ENCODE data around the gene CSNK1G3.
A peak's percentile ranks its signal among the peaks of the same experiment; 100 is the strongest.

The CSNK1G3 gene

DNA sequence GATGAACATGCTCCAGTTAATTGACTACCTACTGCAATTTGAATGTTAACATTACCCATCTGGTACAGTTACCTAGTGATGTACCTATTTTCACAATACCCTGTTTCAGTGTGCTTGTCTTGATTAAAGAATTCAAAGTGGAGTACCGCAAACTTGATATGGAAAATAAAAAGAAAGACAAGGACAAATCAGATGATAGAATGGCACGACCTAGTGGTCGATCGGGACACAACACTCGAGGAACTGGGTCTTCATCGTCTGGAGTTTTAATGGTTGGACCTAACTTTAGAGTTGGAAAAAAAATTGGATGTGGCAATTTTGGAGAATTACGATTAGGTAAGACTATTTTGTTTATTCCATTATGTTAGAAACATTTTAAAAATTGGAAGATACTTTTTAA is 33.5 kb downstream of the CSNK1G3 start:
- no peak for DNase-seq (ENCODE audit: extremely low spot score)
- TF ChIP-seq, protein P1, sequence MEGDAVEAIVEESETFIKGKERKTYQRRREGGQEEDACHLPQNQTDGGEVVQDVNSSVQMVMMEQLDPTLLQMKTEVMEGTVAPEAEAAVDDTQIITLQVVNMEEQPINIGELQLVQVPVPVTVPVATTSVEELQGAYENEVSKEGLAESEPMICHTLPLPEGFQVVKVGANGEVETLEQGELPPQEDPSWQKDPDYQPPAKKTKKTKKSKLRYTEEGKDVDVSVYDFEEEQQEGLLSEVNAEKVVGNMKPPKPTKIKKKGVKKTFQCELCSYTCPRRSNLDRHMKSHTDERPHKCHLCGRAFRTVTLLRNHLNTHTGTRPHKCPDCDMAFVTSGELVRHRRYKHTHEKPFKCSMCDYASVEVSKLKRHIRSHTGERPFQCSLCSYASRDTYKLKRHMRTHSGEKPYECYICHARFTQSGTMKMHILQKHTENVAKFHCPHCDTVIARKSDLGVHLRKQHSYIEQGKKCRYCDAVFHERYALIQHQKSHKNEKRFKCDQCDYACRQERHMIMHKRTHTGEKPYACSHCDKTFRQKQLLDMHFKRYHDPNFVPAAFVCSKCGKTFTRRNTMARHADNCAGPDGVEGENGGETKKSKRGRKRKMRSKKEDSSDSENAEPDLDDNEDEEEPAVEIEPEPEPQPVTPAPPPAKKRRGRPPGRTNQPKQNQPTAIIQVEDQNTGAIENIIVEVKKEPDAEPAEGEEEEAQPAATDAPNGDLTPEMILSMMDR (IDR thresholded peaks at IDR 0.05; ENCODE audit: control extremely low read depth, extremely low read depth, low read depth, missing control alignments): no peak
- ChIA-PET POLR2A (no interaction called here), CTCF (interaction anchor here (1.5 kb wide), 1 partner anchor 122 kb away, joined by 3 read pairs; the partner anchor contains the start of gene CEP120)

DNA sequence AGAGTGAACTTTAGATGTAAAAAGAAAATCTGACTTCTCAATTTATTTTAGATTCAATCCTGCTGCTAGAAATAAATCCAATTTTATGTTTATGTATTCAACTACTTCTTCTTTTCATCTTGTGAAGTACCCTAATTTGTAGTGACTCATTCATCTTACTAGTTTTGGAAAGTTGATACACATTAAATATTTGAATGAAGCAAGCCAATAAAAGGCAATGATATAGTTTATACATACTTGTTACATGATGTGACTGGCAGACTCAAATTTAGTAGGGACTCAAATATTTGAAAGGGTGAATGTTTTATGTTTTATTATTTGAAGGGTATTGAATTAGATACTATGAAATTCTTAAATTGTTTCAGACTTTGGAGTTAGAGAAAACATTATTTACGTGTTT is 34.7 kb downstream of the CSNK1G3 start:
- DNase-seq (ENCODE audit: extremely low spot score): no peak
- ChIA-PET POLR2A (no interaction called here), CTCF (interaction anchor here (2.1 kb wide), 1 partner anchor 25 kb away, joined by 5 read pairs; no protein-coding TSS in a partner anchor)
- TF ChIP-seq, protein P1 (IDR thresholded peaks at IDR 0.05; ENCODE audit: control extremely low read depth, extremely low read depth, low read depth, missing control alignments): no peak

DNA sequence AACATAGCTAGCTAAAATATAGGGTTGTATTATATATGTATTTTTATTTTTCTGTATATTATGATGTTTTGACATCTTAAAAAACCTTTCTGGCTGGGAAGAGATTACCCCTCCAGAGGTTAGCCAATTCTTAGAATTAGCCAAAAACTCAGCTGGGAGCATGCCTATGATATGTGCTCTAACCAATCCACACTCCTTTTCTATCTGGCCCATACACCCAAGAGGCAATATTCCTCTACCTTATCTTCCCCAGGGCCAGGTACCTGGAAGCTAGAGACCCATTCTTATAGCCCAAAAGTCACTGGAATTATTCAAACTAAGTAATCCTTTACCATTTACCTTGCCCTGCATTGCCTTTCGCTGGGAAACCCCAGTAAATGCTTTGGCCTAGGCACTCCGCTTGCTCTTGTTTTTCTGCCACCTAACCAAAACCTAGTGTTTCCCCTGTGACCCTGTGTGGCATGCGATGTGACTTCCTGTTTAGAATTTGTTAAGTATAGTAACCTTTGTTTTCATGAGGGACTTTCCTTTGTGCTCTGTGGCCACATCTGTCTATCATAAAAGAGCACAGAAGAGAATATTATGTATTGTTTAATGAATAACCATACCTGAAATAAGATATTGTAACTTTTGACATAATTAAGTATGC is 37.4 kb downstream of the CSNK1G3 start:
- CTCF ChIA-PET: interaction anchor here (1.0 to 1.5 kb wide), 3 partner anchors 9 to 61 kb away, joined by 4 to 9 read pairs (median 6); no protein-coding TSS in a partner anchor

DNA sequence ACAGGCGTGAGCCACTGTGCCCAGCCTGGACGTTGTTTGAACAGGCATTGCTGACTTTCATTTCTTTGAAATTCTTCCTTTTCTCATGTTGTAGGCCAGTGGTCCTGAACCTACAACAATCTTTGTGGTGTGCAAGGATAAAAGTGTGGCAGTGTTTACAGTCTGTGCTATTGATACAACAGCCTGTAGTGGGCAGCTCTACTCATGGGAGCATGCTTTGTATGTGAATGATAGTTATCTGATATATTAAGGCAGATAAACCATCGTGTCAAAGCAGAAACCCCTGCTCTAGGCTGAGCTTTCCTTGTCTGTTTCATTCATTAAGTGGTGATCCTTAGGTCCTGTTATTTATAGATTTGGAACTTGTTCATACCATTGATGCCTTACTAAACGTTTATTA is 42.6 kb downstream of the CSNK1G3 start:
- CTCF ChIA-PET: interaction anchor here (0.7 kb wide), 1 partner anchor 11 kb away, joined by 3 read pairs; no protein-coding TSS in a partner anchor

More for the DNA sequence above, 37.4 kb downstream of the CSNK1G3 start:
- DNase-seq (ENCODE audit: extremely low spot score): peak; percentile 29
- TF ChIP-seq, protein P1 (IDR thresholded peaks at IDR 0.05; ENCODE audit: control extremely low read depth, extremely low read depth, low read depth, missing control alignments): no peak
- POLR2A ChIA-PET: interaction anchor here (1.0 kb wide), 1 partner anchor 12 kb away, joined by 3 read pairs; no protein-coding TSS in a partner anchor

DNA sequence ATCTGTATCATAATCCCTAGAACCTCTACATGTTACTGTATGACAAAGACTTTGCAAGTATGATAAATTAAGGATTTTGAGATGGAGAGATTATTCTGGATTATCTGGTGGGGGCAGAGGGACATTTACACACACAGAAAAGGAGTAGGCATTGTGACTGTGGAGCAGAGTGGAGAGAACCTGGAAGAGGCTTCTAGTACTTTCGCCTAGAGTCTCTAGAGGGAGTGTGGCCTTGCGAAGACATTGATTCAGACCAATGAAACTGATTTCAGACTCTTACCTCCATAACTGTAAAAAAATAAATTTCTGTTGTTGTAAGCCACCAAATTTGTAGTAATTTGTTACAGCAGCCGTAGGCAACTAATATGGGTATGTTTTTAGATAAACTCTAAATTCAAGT is 45.9 kb downstream of the CSNK1G3 start:
- ChIA-PET POLR2A (no interaction called here), CTCF (interaction anchor here (1.2 kb wide), 1 partner anchor 31 kb away, joined by 3 read pairs; no protein-coding TSS in a partner anchor)
- TF ChIP-seq, protein P1 (IDR thresholded peaks at IDR 0.05; ENCODE audit: control extremely low read depth, extremely low read depth, low read depth, missing control alignments): no peak
- no peak for DNase-seq (ENCODE audit: extremely low spot score)

More for the DNA sequence above, 42.6 kb downstream of the CSNK1G3 start:
- TF ChIP-seq, protein P1 (IDR thresholded peaks at IDR 0.05; ENCODE audit: control extremely low read depth, extremely low read depth, low read depth, missing control alignments): no peak
- POLR2A ChIA-PET: no interaction called here
- DNase-seq (ENCODE audit: extremely low spot score): no peak

DNA sequence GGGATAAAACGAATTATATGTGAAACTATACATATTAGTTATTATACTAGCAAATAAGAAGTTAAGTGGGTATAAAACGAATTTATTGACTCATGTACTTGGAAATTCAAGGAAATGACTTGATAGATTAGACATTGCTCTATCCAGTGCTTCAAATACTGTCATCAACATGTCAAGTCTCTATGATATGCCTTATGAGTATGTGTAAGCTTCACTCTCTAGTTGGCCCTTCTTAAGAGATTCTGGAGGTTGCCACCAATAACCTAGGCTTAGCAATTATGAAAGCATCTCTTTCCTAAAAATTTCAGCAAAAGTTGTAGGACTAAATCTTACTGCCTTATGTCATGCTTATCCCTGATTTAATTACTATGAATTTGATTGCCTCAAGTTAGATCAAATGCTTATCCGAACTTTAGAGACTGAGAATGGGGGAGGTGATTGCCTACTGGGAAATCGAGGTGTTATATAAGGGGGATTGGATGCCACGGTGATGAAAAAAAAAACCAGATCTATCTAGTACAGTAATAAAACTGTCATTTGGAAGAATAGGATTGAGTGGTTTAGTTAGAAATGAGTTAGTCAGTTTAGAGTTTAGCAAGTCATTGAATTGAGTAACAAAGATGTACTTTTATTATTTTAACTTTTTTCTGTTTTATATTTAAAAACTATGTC is 46.9 kb downstream of the CSNK1G3 start:
- ChIA-PET CTCF (interaction anchor here (1.2 kb wide), 1 partner anchor 32 kb away, joined by 3 read pairs; no protein-coding TSS in a partner anchor), POLR2A (no interaction called here)
- TF ChIP-seq, protein P1 (IDR thresholded peaks at IDR 0.05; ENCODE audit: control extremely low read depth, extremely low read depth, low read depth, missing control alignments): no peak
- DNase-seq (ENCODE audit: extremely low spot score): no peak
